NB4 (cell line): ENCODE measurements around the gene INSR.

Source experiments
- MYC ChIP-seq: IDR thresholded peaks from 2 replicates; pipeline ENCODE4 v1.6.1; 2011; ENCODE audit warnings: low read depth, low read length
- POLR2A ChIP-seq: IDR thresholded peaks from 2 replicates; pipeline ENCODE4 v1.6.1; 2011; ENCODE audit warnings: mild to moderate bottlenecking; ENCODE audit not compliant: insufficient read length; ENCODE audit errors: extremely low read depth
- TF ChIP-seq, protein P1 (sequence below): IDR thresholded peaks from one replicate; pipeline ENCODE4 v1.5.1; 2012; ENCODE audit warnings: low read depth, low read length

DNA sequence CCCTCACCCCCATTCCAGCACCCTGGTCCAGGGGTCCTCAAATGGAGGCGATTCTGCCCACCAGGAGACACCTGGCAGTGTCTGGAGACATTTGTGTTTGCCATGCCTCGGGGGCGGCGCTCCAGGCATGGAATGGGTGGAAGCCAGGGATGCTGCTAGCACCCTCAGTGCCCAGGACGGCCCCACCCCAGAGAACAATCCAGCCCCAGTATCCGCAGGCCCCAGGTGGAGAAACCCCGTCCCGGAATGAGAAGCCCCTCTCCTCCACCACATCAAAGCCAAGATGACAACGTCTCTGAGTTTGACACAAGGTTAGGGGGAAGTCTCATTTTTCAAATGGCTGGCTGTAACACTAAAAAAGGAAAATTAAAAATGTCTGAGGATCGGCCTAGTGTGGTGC is 68.5 kb downstream of the INSR start:
- TF ChIP-seq, protein P1, sequence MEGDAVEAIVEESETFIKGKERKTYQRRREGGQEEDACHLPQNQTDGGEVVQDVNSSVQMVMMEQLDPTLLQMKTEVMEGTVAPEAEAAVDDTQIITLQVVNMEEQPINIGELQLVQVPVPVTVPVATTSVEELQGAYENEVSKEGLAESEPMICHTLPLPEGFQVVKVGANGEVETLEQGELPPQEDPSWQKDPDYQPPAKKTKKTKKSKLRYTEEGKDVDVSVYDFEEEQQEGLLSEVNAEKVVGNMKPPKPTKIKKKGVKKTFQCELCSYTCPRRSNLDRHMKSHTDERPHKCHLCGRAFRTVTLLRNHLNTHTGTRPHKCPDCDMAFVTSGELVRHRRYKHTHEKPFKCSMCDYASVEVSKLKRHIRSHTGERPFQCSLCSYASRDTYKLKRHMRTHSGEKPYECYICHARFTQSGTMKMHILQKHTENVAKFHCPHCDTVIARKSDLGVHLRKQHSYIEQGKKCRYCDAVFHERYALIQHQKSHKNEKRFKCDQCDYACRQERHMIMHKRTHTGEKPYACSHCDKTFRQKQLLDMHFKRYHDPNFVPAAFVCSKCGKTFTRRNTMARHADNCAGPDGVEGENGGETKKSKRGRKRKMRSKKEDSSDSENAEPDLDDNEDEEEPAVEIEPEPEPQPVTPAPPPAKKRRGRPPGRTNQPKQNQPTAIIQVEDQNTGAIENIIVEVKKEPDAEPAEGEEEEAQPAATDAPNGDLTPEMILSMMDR = no peak
- TF ChIP-seq POLR2A (no peak), MYC (no peak)
